ENCODE results near the gene KANSL1L.
"Not testable (repeated sequence)": the region's sequence is repeated elsewhere in the genome, so short reads cannot be mapped to it uniquely, and the experiment has no call there.

Gene KANSL1L

DNA sequence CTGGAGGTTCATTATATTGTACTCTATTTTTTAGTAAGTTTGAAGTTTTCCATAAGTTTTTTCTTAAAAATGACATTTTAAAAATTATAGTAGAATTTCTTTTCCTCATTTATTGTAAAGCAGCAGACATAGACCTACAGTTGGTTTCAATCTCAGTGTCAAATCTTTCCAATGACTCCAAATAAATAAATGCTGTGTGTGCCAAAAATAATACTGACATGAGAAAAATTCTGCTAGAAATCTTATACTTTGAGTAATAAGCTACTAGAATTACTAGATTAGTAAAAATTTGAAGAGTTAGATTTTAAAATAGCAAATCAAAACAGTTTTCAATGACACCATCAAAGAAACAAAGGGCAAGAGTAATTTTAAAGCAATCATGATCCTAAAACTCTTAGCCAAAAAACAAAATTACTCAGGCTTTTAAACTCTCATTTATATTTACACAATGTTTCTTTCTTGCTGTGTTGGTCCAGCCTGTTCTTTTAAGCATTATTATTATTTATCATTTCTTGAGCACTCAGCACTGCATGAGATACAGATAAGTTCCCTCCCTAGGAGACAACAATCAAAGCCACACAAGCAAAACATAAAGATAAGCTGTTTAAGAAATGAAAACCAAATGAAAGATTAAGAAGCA is 8.3 kb upstream of the KANSL1L start:
- no peak for DNase-seq (ENCODE audit: low spot score)

DNA sequence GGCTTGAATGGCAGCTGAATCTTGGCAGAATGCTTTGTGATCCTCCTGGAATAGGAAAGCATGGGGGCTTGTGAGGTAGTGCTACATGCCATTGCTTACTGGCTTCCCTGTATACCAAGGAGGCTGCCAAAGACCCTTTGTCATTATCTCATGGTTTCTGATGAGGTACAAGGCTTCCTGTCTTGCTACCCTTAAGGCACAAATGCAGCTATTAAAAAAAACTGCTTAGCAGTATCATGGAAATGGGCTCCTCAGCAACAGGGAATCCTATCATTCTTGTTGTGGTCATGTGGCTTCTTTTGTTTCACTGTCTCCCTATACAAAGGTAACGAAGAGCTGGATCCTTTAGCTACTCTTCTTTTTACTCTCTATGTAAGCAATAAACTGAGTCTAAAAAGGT is 6.6 kb upstream of the KANSL1L start:
- no peak for DNase-seq (ENCODE audit: low spot score)

DNA sequence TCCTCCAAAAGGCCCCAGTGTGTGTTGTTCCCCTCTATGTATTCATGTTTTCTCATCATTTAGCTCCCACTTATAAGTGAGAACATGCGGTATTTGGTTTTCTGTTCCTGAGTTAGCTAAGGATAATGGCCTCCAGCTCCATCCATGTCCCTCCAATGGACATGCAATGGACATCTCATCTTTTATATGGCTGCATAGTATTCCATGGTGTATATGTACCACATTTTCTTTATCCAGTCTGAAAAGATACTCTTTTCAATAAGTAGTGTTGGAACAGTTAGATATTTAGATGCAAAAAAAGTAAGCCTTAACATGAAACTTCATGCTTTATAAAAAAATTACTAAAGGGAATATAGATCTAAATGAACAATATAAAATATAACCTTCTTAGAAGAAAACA is 5.9 kb upstream of the KANSL1L start:
- DNase-seq (ENCODE audit: low spot score), result not testable (repeated sequence)

DNA sequence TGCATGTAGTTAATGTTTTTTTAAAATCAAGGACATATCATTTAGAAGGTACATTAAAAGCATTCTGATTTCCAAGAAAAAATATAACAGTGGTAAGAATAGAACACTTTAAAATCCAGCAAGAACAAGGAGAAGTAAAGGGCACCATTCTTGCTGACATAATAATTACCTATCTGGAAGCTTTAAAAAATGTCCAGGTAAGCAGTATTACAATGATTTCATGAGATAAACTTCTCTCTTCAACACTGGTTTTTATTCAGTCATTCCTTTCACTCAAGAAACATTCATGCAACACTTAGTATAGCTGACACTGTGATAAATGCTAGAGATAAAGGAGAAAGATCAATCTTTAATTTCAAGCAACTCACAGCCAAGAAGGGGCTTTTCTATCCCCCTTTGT is 2.9 kb upstream of the KANSL1L start:
- no peak for DNase-seq (ENCODE audit: low spot score)

DNA sequence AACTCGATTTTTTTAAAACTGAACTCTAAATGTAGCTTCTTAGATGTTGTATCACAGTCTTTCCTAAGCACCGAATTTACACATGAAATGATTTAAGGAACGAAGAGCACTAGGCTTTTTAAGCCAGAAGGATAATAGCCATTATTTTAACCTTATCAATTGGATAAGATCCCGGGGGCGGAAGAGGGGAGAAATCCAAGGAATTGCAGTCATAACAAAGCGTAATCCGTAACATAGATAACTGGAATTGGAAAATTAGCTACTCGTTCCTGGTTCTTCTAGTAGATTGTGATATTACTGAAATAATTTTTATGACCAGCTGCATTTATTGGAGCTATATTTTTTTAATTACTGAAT is 988 bp upstream of the KANSL1L start:
- DNase-seq (ENCODE audit: low spot score), result no peak

DNA sequence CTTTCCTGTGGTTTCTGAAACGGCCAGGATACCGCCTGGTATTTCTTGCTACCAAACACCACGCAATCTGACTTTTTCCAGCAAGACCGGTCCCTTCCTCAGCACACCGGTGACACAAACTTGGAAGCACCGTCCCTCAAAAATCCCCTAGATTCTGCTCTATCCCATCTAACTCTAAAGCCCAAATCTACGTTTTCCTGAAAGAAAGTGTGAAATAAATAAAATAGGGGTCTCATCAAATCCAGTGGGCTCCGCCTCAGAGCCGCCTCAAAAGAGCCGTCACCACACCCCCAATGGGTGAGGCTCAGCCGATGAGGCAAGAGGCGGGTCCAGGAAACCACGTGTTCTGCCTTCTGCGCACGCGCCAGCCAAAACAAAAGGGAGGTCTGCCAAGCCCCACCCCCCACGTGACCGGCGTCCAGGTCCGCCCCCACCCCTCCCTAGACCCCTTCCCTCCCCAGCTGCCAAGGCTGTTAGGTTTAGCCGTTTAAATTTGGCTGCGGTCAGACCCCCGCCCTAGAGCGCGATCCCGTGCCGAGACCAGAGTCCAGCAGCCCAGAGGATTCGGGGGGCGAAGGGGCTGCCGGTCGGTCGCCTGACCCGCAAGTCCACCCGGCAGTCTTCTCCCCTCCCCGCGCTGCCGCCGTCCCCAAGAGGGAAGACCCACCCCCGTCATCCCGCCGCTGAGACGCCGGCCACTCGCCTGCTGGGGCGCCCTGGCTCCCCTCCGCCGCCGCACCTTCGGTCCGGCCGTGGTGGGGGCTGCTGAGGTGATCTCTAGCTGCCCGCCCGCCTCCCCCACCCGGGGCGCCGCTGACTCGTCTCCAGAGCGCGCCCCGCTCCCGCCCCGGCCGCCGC is 534 bp downstream of the KANSL1L start:
- DNase-seq (ENCODE audit: low spot score), result peak; percentile 100

DNA sequence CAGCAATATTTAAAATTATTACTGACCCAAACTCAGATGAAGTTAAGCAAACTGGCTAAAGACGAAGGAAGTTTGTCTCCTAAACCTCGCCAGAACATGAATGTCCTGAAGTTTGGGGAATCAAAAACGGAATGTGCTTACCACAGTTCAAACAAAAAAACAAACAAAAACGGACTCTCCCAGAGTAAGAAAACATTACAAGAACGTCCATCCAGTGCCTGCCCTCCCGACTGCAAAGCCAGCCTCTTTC is 1.1 kb downstream of the KANSL1L start:
- no peak for DNase-seq (ENCODE audit: low spot score)

DNA sequence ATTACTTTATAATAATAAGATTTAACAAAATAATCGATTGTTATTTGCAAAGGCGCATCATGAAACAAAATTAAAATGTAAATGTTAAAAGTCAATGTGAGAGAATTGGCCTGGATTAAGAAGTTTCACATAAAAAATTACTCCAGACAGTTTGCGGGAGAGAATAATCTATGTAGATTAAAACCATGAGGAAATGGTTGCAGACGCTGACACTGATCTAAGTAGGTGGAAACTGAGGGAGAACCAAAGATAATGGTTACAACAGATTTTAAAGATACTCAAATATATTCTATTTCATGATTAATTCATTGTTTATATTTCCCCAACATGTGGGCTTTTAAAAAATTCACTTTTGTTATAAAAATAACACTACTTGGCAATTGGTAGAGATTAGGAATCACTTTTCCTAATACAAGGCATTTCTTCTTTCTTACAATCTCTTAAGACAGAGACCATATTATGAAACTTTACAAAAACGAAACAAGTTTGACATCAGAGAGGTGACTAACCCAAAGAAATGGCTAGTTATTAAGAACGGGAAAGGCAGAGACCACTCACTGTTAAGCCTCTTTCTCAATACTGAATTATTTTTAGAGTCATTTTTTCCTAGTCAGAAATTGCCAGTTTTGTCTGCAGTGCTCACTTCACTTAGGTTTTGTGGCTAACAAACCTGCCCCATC is 1.6 kb downstream of the KANSL1L start:
- no peak for DNase-seq (ENCODE audit: low spot score)

DNA sequence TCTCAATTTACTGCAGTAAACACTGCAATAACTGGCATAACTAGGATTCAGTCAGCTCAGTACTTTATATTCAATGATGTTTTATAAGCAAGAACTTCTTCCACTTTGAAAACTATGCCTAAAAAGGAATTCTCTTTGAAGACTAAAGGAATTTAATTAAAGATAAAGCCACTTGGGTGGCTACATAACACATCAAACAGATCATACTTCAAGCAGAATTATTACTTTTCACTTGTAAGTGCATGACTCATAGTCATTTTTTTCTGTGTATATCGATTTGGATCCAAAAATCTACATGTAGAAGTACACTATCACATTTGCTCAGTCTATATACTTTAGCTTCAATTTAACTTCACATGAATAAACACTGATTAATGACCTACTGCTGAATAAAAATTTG is 4.0 kb downstream of the KANSL1L start:
- DNase-seq (ENCODE audit: low spot score), result no peak

DNA sequence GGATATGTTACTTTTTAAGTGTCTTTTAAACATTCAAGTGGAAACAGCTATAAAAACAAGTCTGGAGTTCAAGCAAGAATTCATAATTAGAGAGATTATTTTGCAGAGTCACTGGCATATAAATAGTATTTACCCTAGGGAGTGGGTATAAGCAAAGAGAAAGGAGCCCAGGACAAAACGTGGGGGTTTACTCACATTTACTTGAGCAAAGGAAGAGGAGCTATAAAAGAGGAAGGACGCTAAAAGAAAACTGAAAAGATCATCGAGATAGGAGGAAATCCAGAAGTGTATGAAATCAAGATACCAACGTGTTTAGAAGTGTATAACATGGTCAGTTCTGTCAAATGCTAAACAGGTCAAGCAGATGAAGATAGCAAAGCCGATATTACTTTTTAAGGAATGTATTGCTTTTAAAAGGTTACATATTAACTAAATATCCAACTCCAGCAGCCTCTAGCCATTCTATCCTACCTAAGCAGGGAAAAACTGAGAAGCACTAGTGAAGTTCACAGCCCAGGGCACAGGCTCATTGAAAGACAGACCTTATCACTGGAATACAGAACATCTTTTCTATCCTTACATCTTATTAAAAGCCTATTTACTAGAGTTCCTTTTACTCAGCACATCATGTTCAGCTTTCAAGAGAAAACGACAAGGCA is 8.6 kb downstream of the KANSL1L start:
- DNase-seq (ENCODE audit: low spot score), result no peak

DNA sequence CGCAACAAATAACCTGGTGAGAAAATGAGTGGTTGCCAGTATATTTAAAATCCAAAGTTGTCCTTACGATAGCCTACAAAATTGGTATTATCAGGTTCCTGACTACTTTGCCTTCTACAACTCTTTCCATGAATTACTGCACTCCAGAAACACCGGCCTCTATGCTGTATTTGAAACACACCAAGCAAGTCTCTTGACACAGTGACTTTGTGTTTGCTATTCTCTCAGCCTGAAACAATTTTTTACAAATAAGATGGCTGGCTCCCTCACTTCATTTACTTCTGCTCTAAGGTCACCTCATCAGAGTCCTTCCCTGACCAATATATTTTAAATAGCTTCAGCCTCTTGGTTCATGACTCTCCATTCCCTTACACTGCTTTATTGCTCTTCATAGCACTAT is 12.2 kb downstream of the KANSL1L start:
- DNase-seq (ENCODE audit: low spot score), result no peak

DNA sequence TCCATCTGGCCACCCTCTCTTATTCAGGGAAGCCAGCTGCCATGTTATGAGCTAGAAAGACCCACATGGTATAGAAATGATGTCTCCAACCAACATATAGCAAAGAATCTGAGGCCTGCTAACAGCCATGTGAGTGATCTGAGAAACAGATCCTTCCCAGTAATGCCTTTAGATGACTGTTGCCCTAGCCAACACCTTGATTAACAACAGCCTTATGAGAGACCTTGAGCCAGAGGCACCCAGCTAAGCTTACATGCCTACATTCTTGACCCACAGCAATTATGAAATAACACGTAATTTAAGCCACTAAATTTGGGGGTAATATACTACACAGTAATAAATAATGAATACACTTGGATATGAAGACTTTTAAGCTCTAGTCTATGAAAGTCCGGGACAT is 13.0 kb downstream of the KANSL1L start:
- DNase-seq (ENCODE audit: low spot score), result no peak

DNA sequence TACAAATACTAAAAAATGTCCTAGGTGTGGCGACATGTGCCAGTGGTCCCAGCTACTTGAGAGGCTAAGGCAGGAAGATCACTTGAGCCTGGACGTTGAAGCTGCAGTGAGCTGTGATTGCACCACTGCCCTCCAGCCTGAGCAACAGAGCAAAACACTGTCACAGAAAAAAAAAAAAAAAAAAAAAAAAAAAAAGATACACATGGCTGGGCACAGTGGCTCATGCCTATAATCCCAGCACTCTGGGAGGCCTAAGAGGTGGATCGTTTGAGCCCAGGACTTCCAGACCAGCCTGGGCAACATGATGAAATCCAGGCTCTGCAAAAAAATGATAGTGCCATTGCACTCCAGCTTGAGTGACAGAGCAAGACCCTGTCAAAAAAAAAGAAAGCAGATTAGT is 13.7 kb downstream of the KANSL1L start:
- no peak for DNase-seq (ENCODE audit: low spot score)

DNA sequence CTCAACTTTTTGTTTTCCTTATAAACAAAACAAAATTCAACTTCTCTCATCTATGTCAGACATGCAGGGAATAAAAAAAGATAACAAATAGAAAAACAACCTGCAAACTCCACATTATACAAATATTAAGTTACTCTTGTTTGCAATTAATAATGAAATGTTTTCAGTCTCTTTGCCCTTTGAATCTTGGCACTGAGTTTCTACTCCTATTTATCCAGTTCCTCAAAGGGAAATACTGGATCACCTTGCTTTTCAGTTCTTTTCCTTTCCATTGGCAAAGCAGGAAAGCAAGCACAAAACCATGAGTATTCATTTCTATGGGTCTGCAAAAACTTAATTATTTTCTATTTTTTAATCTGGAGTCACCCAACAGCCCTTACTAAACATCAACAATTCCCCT is 23.6 kb downstream of the KANSL1L start:
- no peak for DNase-seq (ENCODE audit: low spot score)

DNA sequence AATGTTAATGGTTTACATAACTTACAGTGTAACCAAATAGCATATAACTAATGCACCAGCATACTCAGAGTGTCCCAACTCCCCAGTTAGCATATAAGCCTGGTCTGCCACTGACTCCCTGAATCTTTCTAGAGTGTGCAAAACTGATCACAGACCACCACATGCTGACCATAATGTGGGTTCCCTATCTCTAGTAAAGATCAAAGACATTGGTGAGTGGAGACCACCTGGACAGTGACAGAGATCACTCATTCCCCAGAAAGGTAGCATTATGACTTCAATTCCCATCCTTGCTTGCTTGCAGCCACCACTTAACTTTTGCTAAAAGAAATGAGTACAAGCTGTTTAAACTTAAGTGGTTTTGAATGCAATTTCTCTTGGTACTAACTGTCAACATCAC is 39.0 kb downstream of the KANSL1L start:
- DNase-seq (ENCODE audit: low spot score), result no peak

DNA sequence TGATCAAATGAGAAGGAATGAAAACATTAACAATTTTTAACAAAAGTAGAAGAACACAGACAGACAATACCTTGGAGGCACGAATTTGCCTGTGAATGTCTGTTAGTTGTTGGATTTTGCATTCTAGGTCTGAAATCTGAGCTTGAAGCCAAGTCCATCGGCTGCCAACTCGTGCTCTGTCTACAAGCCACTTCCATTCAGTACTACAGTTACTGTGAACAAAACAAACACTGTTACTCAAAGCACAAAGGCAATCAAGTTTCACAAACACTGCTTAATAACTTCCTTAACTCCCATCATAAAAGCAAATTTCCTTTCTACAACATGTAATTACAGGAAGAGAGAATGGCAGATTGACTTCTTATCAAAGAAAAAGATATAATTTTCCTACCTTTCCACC is 42.2 kb downstream of the KANSL1L start:
- DNase-seq (ENCODE audit: low spot score), result no peak

DNA sequence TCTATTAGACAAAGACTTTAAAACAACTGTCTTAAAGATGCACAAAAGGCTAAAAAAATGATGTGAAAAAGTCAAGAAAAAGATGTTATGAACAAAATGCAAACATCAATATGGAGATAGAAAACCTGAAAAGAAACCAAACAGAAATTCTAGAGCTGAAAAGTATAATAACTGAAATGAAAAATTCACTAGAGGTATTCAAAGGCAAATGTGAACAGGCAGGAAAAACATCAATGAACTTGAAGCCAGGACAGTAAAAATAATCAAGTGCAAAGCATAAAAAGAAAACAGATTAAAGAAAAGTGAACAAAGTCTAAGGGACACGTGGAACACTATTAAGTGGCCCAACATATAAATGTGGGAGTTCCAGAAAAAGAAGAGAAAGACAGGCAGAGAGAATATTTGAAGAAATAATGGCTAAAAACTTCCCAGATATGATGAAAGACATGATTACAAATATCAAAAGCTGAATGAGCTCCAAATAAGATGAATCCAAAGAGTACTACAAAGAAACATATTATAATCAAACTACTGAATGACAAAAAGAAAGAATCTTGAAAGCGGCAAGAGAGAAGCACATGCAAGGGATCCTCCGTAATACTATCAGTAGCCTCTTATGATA is 57.5 kb downstream of the KANSL1L start:
- no peak for DNase-seq (ENCODE audit: low spot score)

DNA sequence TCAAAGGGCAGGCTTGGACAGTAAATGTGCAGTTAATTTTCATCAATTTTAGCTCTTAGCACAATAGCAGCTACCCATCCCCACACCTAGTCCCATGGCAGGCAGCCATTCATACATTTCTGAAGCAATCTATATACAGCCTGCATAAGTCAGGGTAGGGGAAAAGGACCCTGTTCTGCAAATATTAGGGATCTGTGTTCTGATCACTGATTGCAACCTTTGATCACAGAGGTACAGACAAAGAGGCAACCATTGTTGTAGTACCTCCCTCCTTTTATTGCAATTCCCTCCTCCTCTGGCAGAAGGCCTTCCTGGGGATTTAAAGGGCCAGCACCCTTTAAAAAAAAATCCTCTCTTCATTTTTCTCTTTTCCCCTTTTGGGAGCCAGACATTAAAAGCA is 58.3 kb downstream of the KANSL1L start:
- no peak for DNase-seq (ENCODE audit: low spot score)

DNA sequence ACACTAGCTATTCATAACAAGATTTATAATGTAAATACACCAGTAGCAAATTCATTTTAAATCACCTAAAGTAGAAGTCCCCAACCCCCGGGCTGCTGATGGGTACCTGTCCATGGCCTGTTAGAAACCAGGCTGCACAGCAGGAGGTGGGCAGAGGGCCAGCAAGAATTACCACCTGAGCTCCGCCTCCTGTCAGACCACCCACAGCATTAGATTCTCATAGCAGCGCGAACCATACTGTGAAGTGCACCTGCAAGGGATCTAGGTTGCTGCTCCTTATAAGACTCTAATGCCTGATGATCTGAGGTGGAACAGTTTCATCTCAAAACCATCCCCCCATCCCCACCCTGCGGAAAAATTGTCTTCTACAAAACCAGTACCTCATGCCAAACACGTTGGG is 71.3 kb downstream of the KANSL1L start:
- no peak for DNase-seq (ENCODE audit: low spot score)

DNA sequence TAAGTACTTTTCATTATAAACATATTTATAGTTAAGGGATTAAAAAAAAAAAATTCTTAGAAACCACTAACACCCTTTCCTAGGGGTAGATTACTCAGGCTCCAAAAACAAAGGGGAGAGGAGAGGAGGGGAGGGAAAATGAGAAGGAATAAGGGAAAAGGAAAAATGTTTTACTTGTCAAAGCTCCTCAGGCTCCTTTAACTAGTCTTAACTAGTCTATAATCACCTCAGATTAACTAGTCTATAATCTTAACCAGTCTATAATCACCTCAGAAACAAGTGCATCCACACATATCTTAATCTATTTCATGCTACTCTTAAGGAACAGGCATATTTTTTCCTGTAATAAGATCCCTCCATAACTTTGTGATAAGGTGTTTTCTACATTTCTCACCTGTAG is 76.4 kb downstream of the KANSL1L start:
- DNase-seq (ENCODE audit: low spot score), result no peak

DNA sequence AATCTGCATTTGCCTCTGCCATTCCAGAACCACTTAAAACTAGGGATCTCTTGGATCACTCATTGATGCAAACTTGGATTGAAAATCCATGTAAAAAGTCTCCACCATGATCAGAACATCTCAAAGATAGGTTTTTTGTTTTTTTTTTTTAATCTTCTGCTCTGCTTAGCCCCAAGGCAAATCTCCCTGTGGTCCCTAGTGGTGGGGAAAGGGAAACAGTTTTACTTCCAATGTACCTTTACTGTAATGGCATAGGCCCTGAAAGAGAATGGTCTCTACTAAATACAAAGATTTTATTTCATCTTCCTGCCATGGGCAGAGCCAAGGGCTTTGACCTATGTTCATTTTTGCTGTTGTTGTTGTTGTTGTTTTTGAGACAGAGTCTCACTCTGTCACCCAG is 78.4 kb downstream of the KANSL1L start:
- no peak for DNase-seq (ENCODE audit: low spot score)

DNA sequence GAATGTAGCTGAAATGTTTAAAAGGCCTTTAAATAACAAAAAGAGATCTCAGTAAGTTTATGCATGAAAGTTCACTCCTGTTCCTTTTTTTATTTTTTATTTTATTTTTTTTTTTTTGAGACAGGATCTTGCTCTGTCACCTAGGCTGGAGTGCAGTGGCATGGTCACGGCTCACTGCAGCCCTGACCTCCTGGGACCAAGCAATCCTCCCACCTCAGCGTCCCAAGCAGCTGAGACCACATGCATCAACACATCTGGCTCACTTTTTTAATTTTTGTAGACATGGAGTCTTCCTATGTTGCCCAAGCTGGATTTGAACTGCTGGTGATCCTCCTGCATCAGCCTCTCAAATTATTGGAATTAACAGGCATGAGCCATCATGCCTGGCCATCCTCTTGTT is 84.3 kb downstream of the KANSL1L start:
- DNase-seq (ENCODE audit: low spot score), result no peak

DNA sequence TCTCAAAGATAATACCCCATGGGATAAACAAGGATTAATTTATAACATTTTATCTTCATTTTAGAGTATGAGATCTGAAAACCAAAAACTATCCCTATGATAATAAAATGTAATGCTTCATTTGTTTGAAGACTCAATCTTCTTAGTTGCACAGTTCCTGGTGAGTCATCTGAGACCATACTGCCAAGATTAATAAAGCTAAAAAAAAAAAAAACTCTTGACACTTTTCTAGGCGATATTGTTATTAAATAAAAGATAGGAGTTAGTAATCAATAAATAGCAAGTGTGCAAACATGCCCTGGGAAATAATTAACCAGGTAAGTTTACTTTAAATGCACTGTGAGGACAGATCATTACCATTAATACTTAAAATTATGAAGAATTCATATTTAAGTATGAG is 84.9 kb downstream of the KANSL1L start:
- no peak for DNase-seq (ENCODE audit: low spot score)
